ENCODE results near the gene GRAMD1B.

The GRAMD1B gene

DNA sequence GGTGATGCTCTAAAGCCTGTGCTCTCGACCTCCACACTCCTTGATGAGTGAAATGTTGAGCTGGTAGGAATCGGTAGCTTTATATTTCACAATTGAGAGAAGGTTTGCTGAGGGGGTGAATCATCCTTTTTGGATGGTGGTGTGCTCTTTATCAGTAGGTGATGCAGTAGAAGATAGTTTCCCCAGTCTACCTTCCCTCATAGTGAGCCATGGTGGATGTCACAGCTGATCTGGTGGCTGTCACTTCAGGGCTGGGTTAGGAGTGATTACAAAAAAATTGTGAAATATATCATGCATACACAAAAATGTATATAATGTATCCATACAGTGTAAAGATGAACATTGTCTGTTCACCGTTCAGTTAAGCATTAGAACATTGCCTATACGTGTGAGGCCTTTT is 105.3 kb downstream of the GRAMD1B start:
- DNase-seq (no peak), ATAC-seq (no peak)

GRCh38 chr11:123536690-123537437 is 106.8 kb downstream of the GRAMD1B start:
- DNase-seq, result no peak
- ATAC-seq, result no peak

DNA sequence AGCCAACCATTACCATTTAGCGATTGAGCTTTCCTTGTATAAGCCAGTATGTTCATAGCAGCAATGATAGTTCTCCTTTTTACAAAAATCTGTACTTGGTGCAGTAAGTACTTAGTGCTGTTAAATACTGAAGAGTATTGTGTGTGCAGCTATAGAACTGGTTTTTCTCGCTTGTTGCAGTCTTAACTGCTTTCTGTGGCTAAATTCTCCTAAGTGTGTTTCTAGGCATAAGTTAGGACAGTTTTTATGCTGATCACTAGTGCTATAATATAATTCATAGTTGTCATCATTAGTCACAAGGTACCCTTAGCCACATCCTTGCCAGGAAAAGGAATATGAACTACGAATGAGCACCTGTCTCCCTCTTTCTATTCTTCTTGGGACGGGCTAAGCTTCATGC is 107.7 kb downstream of the GRAMD1B start:
- DNase-seq, result no peak
- ATAC-seq, result no peak

DNA sequence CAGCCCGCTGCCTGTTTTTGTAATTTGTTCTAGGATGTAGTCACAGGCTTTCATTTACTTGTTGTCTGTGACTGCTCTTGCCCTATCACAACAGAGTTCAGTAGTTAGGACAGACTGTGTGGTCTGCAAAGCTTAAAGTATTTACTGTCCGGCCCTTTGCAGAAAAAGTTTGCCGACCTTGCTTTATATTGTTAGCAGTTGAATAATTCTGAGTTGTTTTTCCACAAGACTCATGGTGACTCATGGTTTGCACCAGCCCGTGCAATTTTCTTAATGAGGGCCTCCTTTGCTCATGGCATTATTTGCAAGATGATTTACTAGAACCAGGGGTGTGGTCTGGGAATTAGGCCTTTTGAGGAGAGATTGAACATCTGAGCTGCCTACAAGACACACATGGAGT is 113.7 kb downstream of the GRAMD1B start:
- DNase-seq (no peak), ATAC-seq (no peak)

GRCh38 chr11:123544631-123545375 is 114.7 kb downstream of the GRAMD1B start:
- no peak for DNase-seq
- no peak for ATAC-seq

DNA sequence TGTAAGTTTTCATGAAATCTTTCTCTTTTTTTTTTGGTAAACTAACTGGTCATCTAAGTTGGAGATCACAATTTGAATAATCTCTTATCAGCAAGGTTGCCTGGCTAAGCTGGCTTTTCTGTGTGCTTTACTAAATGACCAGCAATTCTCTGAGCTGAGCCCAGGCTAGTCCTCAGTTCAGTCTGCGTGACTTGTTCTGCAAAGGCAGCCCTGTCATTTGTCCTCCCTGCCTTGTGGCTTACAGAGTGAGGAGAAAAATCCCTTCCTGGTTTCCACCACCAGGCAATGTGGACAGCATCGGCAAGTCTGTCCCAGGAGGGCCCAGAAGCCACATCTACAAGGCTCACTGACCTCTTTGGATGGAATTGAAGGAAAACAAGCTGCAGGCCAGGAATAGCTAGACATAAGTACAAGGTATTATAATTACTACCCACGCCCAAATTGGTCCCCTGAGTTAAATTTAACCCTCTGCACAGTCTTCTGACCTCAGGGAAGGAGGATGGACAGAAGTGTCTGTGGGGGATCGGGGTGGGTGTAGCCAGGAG is 115.7 kb downstream of the GRAMD1B start:
- ATAC-seq (no peak), DNase-seq (no peak)

- no peak for DNase-seq
- ATAC-seq, result no peak
These were observed 116.4 kb downstream of the GRAMD1B start for GRCh38 chr11:123546515-123546914.

- ATAC-seq (no peak), DNase-seq (no peak)
These were observed 117.1 kb downstream of the GRAMD1B start for GRCh38 chr11:123547180-123547579.

- DNase-seq, result no peak
- no peak for ATAC-seq
These were observed 118.7 kb downstream of the GRAMD1B start for GRCh38 chr11:123548774-123549173.

DNA sequence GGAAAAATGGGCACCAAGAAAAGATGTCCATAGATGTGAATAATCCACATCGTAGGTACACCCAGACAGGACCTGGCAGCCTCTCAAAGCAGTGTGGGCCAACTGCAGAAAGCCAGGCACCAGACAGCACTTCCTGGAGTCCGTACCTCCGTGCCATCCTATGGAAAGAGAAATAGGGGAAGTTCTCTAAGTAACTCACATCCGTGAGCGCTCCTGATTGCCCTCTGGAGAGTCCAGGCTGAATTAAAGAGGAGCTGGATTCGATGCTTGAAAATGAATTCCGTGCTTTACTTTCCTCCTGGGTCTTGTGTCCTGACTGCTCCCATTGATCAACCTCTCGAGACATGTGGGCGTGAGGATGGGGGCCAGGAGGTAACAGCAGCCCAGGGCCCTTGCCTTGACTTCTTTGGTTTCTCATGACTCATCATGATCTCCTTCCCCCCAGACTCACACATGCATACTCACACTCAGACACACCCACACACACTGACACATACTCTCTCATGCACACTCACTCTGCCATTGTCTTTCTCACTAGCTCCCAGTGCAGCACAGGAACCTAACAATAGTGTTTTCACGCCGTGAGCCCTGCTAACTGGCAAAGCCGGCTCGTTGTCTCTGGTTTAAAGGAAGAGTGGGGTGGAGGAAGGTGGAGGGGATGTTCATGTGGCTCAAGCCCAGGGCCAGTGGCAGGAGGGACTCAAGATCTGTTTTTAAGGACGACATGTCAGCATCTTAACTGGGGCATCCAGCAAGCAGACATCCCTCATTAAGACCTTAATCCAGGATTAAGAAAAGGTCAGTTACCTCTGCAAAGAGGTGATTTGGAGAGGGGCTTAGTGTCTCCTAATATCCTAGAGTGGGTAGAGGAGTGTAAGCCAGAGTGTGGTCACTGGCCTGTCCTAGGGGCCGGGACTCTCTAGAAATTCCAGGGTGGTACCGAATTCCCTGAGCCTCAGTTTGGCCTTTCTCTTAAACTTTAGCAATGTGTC is 120.2 kb downstream of the GRAMD1B start:
- DNase-seq (no peak), ATAC-seq (peak; percentile 73)

DNA sequence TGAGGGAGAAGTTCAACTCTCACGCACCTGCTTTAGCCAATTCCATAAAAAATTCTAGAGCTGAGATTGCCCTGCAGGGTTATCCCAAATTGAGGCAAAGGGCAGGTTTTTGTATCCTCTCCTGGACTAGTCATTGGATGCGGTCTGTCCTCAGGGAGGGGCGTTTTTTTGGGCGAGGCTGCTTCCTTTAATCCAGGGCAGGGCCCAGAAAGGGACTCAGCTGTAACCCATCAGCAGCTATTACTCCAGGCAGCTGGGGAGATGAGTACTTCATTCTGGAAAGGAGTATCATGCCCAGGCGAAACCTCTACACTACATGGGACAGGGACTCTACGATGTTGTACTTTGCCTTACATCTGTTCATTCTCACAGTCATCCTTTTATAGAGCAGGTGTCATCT is 121.0 kb downstream of the GRAMD1B start:
- no peak for DNase-seq

GRCh38 chr11:123556633-123557032 is 126.6 kb downstream of the GRAMD1B start:
- no peak for ATAC-seq
- no peak for DNase-seq

More for the DNA sequence above, 121.0 kb downstream of the GRAMD1B start:
- no peak for ATAC-seq

DNA sequence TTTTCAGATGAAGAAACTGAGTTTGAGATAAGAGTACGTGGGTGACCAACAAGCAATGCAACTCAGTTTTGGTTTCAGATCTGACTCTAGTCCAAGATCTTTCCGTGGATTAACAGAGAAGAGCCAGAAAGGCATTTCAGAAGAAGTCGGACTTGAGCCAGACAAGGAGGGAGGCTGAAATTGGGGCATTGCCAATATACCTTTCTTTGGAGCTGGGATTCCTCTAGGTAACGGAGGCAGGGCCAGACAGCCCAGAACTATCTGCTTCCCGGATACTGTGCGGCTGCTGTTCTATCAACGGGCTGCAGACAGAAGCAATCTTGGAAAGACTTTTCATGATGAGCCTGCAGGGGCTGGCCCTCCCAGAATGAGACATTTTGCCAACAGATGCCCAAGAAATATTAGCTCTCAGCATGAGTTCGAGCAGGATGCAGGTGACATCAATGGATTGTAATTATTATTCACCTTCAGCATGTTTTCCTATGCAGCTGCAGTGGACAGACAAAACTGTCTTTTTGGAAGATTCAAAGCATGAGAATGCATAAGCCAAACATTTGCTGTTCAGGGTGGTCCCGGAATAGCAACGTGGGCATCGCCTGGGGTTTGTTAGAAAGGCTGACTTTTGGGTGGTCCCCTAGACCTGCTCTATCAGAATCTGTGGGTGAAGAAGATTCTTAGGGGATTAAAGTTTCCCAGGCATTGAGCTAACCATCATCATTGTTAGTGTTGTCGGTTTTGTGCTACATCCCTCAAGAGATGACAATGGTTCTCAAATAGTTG is 128.7 kb downstream of the GRAMD1B start:
- DNase-seq, result no peak
- no peak for ATAC-seq

GRCh38 chr11:123559523-123559955 is 129.5 kb downstream of the GRAMD1B start:
- ATAC-seq (no peak), DNase-seq (no peak)

DNA sequence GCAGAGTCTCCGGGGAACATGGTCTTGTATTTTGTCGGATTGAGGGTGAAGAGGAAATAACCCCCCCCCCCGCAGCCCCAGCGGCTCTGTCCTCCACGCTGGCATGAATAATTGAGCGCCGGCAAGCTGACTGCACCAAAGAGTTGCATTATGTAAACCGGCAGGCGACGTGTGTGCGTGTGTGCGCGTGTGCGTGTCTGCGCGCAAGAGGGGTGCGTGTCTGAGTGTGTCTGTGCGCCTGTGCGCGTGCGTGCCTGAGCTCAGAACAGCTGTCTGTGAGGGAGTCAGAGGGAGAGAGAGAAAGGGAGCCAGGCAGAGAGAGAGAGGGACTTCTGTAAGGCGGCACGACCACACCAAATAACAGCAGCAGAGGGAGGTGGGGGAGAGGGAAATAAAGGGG is 129.9 kb downstream of the GRAMD1B start:
- DNase-seq, result peak; percentile 35
- peak; percentile 78 for ATAC-seq

- ATAC-seq, result no peak
- DNase-seq, result no peak
These were observed 131.3 kb downstream of the GRAMD1B start for GRCh38 chr11:123561431-123561800.

DNA sequence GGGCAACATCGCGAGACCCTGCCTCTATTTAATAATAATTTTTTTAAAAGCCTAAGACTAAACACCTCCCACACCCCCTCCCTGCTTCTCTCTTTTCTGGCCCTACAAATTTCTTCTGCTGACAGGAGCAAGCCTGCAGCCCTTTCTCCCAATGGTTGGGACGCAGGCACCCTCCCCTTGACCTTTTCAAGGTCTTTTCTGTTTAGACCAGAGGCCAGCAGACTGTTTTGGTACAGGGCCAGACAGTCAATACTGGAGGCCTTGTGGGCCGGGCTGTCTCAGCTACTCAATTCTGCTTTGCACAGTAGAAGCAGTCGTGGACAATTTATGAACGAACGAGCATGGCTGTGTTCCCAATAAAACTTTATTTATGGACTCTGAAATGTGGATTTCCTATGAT is 132.1 kb downstream of the GRAMD1B start:
- no peak for DNase-seq

DNA sequence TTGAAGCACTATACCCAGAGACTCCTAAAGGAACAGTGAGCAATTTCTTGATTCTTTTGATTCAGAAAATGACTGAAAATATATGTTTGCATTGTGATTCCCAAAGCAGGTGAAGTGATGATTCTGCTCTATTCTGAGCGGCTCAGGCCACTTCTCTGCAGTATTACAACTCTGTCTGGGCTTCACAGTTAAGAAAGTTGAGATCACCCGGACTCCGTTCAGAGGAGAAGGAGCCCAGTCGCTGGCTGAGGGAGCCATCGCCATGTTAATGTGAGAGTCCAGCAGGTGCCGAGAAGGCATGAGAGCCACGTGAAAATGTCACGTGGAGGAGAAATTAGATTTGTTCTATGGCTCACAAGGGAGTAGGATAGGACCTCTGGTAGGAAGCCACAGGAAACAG is 132.8 kb downstream of the GRAMD1B start:
- no peak for DNase-seq
- ATAC-seq, result no peak

More for the DNA sequence above, 132.1 kb downstream of the GRAMD1B start:
- ATAC-seq, result no peak

GRCh38 chr11:123564221-123564620 is 134.2 kb downstream of the GRAMD1B start:
- ATAC-seq (no peak), DNase-seq (no peak)

GRCh38 chr11:123566852-123567251 is 136.8 kb downstream of the GRAMD1B start:
- no peak for ATAC-seq
- no peak for DNase-seq

GRCh38 chr11:123567466-123567865 is 137.4 kb downstream of the GRAMD1B start:
- ATAC-seq (no peak), DNase-seq (no peak)
